Esophagus muscularis mucosa (tissue), 4 donors: ENCODE data around the gene PPP1R3F. TPM values are rescaled to one million over a fixed set of nuclear protein-coding genes. Genes with fewer than 3 reads are reported as not detected.

Experiments
- DNase-seq: peaks from one replicate; pipeline ENCODE4 v3.0.0-alpha.2; 2017; ENCODE audit errors: extremely low spot score
- H3K27ac ChIP-seq, 4 donors: fragments of 200-600 bp; sonication (generic); replicated peaks in 1 of 4; 1 replicate in 3 of 4; 2 replicates in 1 of 4; pipeline ENCODE4 v1.5.1; 2016 to 2019; ENCODE audit warnings: mild to moderate bottlenecking in 1 of 4
- H3K27me3 ChIP-seq, 4 donors: fragments of 200-600 bp; sonication (generic); one replicate each; pipeline versions ENCODE4 v1.5.1 to v1.6.0; 2016 to 2019
- H3K36me3 ChIP-seq, 4 donors: fragments of 200-600 bp; sonication (generic); one replicate each; pipeline ENCODE4 v1.5.1; 2016 to 2019
- H3K4me1 ChIP-seq, 4 donors: fragments of 200-600 bp; sonication (generic); one replicate each; pipeline ENCODE4 v1.5.1; 2016 to 2019
- H3K4me3 ChIP-seq, 4 donors: fragments of 200-600 bp; sonication (generic); 1 replicate in 2 of 4; 2 replicates in 2 of 4; pipeline ENCODE4 v1.5.1; 2016 to 2019; ENCODE audit warnings: mild to moderate bottlenecking in 4 of 4, moderate library complexity in 1 of 4
- H3K9me3 ChIP-seq, 4 donors: fragments of 200-600 bp; sonication (generic); 1 replicate in 3 of 4; 2 replicates in 1 of 4; pipeline ENCODE4 v1.5.1; 2016 to 2019
- EP300 ChIP-seq: sonication (generic); formaldehyde crosslinking; IDR thresholded peaks from one replicate; pipeline ENCODE4 v1.6.1; 2017; ENCODE audit warnings: antibody characterized with exemption
- POLR2A ChIP-seq: fragments of 450-650 bp; IDR thresholded peaks from one replicate; pipeline ENCODE4 v1.6.1; 2017; ENCODE audit warnings: antibody characterized with exemption, moderate library complexity, mild to moderate bottlenecking, low read depth
- POLR2AphosphoS5 ChIP-seq, 2 donors: sonication (generic); formaldehyde crosslinking; IDR thresholded peaks; one replicate each; pipeline ENCODE4 v1.6.1; 2017; ENCODE audit warnings: antibody characterized with exemption in 2 of 2
- WGBS: methylation state at CpG from one replicate; pipeline ENCODE4 v1.1.5; 2018; 5-methylcytosine and 5-hydroxymethylcytosine counted together
- intact Hi-C: fragments of 100-400 bp; cut with DNase I; formaldehyde crosslinking; loops from one replicate; pipeline ENCODE4 v1.15.1; 2023
- total RNA-seq, 4 donors: library from RNA; depleted of rRNA; stranded (reverse); fragments of >200 nt; gene quantifications; one replicate each; pipeline versions ENCODE4 v1.1.0 to v1.2.1, GENCODE V29; 2016
- TF ChIP-seq, protein P1 (sequence below), 3 experiments: fragments of 200-600 bp in 2 of 3; fragments of 450-650 bp in 1 of 3; sonication (generic) in 2 of 3; IDR thresholded peaks; one replicate each; pipeline ENCODE4 v1.5.1; 2017 to 2019; ENCODE audit warnings: antibody characterized with exemption in 3 of 3, mild to moderate bottlenecking in 2 of 3, moderate library complexity in 1 of 3

The PPP1R3F gene
- total RNA-seq, 4 donors from 2014 or later: 13.8 to 27.0 (median 16.4) TPM

GRCh38 chrX:49256268-49256995, 13.2 kb upstream of the PPP1R3F start:
- no peaks in the 10 kb centered on the region for H3K9me3 ChIP-seq
- intact Hi-C loops: no loop called here
- WGBS: 73% methylated on average over 8 of the region's 9 CpGs
- DNase-seq: no peak
- no peaks in the 10 kb centered on the region for H3K4me1 ChIP-seq
- no peak overlapping the region for H3K27ac ChIP-seq
- no peak for TF ChIP-seq POLR2A
- no peaks in the 10 kb centered on the region for H3K27me3 ChIP-seq
- no peaks in the 10 kb centered on the region for H3K36me3 ChIP-seq
- H3K4me3 ChIP-seq: no peak overlapping the region

DNA sequence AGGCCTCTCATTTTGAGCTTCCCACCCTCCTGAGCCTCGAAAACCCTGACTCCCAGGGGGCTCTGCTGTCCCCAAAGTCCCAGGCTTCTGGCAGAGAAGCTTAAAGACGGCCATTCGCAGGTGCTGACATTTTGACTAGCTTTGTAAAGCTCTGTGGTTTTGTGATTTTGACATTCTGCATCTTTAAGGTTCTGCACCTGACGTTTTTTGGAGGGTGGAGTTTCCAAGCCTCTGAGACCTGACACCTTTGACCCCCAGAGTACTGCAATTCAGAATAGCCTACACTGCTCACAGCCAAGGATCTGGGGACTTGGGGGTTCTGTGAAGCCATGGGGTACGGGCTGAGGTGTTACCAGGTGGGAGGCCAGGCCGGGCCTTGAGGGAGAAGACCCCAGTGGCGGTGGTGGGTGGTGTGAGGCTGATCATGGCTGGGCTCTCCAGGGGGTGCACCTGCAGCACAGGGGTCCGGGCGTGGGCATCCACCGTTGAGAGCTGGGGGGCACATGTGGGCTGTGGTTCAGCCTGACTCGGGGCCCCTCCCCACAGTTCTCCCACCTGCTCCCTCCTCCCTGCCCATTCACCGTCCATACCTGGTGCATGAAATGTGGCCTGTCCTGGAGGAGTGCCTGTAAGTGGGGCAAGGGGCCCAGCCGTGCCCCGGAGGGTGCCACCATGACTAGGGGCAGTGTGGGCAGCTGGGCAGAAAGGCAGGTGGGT, 12.4 kb upstream of the PPP1R3F start:
- H3K36me3 ChIP-seq: no peaks in the 10 kb centered on the region
- no peak for TF ChIP-seq POLR2A
- no peak for TF ChIP-seq EP300
- no peak for TF ChIP-seq POLR2AphosphoS5 (IDR thresholded peaks at IDR 0.05)
- TF ChIP-seq, protein P1, sequence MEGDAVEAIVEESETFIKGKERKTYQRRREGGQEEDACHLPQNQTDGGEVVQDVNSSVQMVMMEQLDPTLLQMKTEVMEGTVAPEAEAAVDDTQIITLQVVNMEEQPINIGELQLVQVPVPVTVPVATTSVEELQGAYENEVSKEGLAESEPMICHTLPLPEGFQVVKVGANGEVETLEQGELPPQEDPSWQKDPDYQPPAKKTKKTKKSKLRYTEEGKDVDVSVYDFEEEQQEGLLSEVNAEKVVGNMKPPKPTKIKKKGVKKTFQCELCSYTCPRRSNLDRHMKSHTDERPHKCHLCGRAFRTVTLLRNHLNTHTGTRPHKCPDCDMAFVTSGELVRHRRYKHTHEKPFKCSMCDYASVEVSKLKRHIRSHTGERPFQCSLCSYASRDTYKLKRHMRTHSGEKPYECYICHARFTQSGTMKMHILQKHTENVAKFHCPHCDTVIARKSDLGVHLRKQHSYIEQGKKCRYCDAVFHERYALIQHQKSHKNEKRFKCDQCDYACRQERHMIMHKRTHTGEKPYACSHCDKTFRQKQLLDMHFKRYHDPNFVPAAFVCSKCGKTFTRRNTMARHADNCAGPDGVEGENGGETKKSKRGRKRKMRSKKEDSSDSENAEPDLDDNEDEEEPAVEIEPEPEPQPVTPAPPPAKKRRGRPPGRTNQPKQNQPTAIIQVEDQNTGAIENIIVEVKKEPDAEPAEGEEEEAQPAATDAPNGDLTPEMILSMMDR (IDR thresholded peaks at IDR 0.05): no peak
- no peaks in the 10 kb centered on the region for H3K9me3 ChIP-seq
- H3K4me1 ChIP-seq: no peaks in the 10 kb centered on the region
- no peaks in the 10 kb centered on the region for H3K27me3 ChIP-seq
- H3K4me3 ChIP-seq: no peak overlapping the region
- DNase-seq: no peak
- intact Hi-C loops: no loop called here
- WGBS: 74% methylated on average over 8 of the region's 14 CpGs
- H3K27ac ChIP-seq: no peak overlapping the region

DNA sequence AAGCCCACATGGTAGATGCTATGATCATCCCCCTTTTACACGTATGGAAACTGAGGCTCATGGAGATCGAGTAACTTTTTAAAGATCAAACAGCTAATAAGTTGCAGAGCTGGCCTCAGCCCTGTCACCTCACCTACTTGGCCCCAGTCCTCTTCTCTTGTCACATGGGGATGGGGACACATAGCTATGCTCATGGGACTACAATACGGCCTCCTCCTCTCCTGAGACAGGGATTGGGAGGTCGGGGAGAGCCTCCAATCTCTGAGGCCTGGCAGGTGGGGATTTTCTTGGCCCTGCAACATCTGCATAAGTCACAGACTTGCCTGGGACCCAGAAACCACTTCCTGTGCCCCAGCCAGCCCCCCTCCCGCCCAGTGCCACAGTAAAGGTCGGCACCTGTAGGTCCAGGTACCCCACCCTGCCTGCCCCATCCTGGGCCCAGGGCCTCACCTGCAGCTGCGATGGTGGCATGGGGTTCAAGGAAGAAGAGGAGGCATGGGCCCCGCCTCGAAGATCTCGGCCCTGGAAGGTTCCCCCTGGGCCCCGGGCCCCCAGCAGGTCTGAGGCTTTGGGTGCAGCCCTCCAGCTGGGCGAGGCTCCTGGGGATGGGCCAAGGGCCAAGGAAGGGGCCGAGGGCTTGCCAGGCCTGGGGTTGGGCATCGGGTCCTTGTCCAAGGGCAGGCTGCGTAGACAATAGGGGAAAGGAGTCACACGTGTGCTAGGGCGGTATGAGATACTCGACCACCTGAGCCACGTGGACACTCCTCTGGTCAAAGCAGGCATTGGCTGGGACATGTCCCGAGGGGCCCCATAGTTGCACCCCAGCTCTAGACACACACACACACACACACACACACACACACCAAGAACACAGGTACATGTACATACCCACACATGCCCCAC, 11.5 kb upstream of the PPP1R3F start:
- H3K36me3 ChIP-seq: no peaks in the 10 kb centered on the region
- H3K27me3 ChIP-seq: no peaks in the 10 kb centered on the region
- no peak for DNase-seq
- no peak overlapping the region for H3K27ac ChIP-seq
- H3K9me3 ChIP-seq: no peaks in the 10 kb centered on the region
- WGBS: 62% methylated on average over 9 of the region's 20 CpGs
- intact Hi-C loops: no loop called here
- H3K4me3 ChIP-seq: no peak overlapping the region
- H3K4me1 ChIP-seq: no peaks in the 10 kb centered on the region
- TF ChIP-seq POLR2A (no peak), EP300 (no peak), POLR2AphosphoS5 (IDR thresholded peaks at IDR 0.05) (no peak)
- TF ChIP-seq, protein P1 (IDR thresholded peaks at IDR 0.05): no peak

- Histone ChIP-seq H3K9me3 (no peaks in the 10 kb centered on the region), H3K36me3 (no peaks in the 10 kb centered on the region), H3K27me3 (no peaks in the 10 kb centered on the region), H3K27ac (no peak overlapping the region), H3K4me3 (no peak overlapping the region), H3K4me1 (no peaks in the 10 kb centered on the region)
- intact Hi-C loops: no loop called here
- 88% methylated on average over 4 of the region's 5 CpGs for WGBS
- no peak for TF ChIP-seq POLR2AphosphoS5 (IDR thresholded peaks at IDR 0.05)
- TF ChIP-seq, protein P1 (IDR thresholded peaks at IDR 0.05): no peak
- TF ChIP-seq EP300: no peak
- TF ChIP-seq POLR2A: no peak
- DNase-seq: no peak
Measured at GRCh38 chrX:49258749-49259124, 10.9 kb upstream of the PPP1R3F start.
